Esophagus (tissue), 2 donors: ENCODE data around the gene SHC4. TPM values are rescaled to one million over a fixed set of nuclear protein-coding genes. Genes with fewer than 3 reads are reported as not detected.

ENCODE experiments used
- H3K27ac ChIP-seq, 2 donors: one replicate each; pipeline ENCODE4 v1.5.1; 2013; ENCODE audit warnings: low read depth in 2 of 2, mild to moderate bottlenecking in 2 of 2, inconsistent platforms in 1 of 2, low read length in 1 of 2, moderate library complexity in 1 of 2
- H3K27me3 ChIP-seq, 2 donors: one replicate each; pipeline ENCODE4 v1.6.1; 2013; ENCODE audit warnings: low read length in 2 of 2, control low read depth in 1 of 2, mild to moderate bottlenecking in 1 of 2; ENCODE audit not compliant: insufficient read depth in 2 of 2, control insufficient read depth in 1 of 2
- H3K36me3 ChIP-seq, 2 donors: one replicate each; pipeline ENCODE4 v1.6.1; 2013; ENCODE audit warnings: low read length in 1 of 2; ENCODE audit not compliant: control insufficient read depth in 2 of 2, insufficient read depth in 2 of 2
- H3K4me1 ChIP-seq, 2 donors: one replicate each; pipeline ENCODE4 v1.6.1; 2013; ENCODE audit warnings: low read length in 1 of 2; ENCODE audit not compliant: control insufficient read depth in 2 of 2, insufficient read depth in 2 of 2
- H3K4me3 ChIP-seq, 2 donors: one replicate each; pipeline ENCODE4 v1.5.1; 2013; ENCODE audit warnings: low read length in 2 of 2, mild to moderate bottlenecking in 2 of 2, low read depth in 1 of 2, moderate library complexity in 1 of 2
- H3K9me3 ChIP-seq, 2 donors: one replicate each; pipeline ENCODE4 v1.6.1; 2013; ENCODE audit warnings: mild to moderate bottlenecking in 2 of 2, low read depth in 1 of 2, low read length in 1 of 2, moderate library complexity in 1 of 2; ENCODE audit not compliant: control insufficient read depth in 2 of 2, insufficient read depth in 1 of 2
- WGBS, 2 donors: extraction: QIAGEN DNeasy Blood & Tissue Kit; methylation state at CpG; one replicate each; pipeline ENCODE4 v1.1.7; 2013; 5-methylcytosine and 5-hydroxymethylcytosine counted together
- polyA plus RNA-seq, 2 donors: library from polyadenylated mRNA; stranded (reverse); fragments of 200-250 nt; gene quantifications; one replicate each; pipeline ENCODE4 v1.2.3, GENCODE V29; 2013
- donor health status: healthy with polysubstance abuse.
- donor health status: Bipolar disorder and iron deficiency.

The SHC4 gene
- polyA plus RNA-seq, 2 donors, result 0.08 to 0.12 TPM

- H3K4me3 ChIP-seq, result no peak overlapping the region
- no peaks in the 10 kb centered on the region for H3K27me3 ChIP-seq
- H3K9me3 ChIP-seq, result no peaks in the 10 kb centered on the region
- 78 to 80% methylated on average over 3 of the region's 3 CpGs for WGBS, 2 donors
- H3K4me1 ChIP-seq, result no peaks in the 10 kb centered on the region
- no peaks in the 10 kb centered on the region for H3K36me3 ChIP-seq
- no peak overlapping the region for H3K27ac ChIP-seq
Measured at GRCh38 chr15:48876057-48876456, 87.7 kb downstream of the SHC4 start.

- H3K4me3 ChIP-seq, result no peak overlapping the region
- no peaks in the 10 kb centered on the region for H3K9me3 ChIP-seq
- H3K4me1 ChIP-seq, result no peaks in the 10 kb centered on the region
- no peaks in the 10 kb centered on the region for H3K36me3 ChIP-seq
- H3K27me3 ChIP-seq, result no peaks in the 10 kb centered on the region
- WGBS, 2 donors, result 68 to 72% methylated on average over 2 of the region's 2 CpGs
- H3K27ac ChIP-seq, result no peak overlapping the region
Measured at GRCh38 chr15:48875241-48875960, 88.3 kb downstream of the SHC4 start.

GRCh38 chr15:48872632-48873031 is 91.1 kb downstream of the SHC4 start:
- H3K36me3 ChIP-seq, result no peaks in the 10 kb centered on the region
- no peaks in the 10 kb centered on the region for H3K4me1 ChIP-seq
- H3K27me3 ChIP-seq, result no peaks in the 10 kb centered on the region
- no peak overlapping the region for H3K27ac ChIP-seq
- WGBS, 2 donors, result 79% methylated on average over 2 of the region's 2 CpGs
- no peak overlapping the region for H3K4me3 ChIP-seq
- H3K9me3 ChIP-seq, result no peaks in the 10 kb centered on the region

- H3K27me3 ChIP-seq, result no peaks in the 10 kb centered on the region
- no peaks in the 10 kb centered on the region for H3K36me3 ChIP-seq
- no peaks in the 10 kb centered on the region for H3K4me1 ChIP-seq
- no peaks in the 10 kb centered on the region for H3K9me3 ChIP-seq
- H3K27ac ChIP-seq, result no peak overlapping the region
- H3K4me3 ChIP-seq, result no peak overlapping the region
Measured at GRCh38 chr15:48871542-48871941, 92.2 kb downstream of the SHC4 start.

GRCh38 chr15:48869966-48870365 is 93.8 kb downstream of the SHC4 start:
- no peaks in the 10 kb centered on the region for H3K27me3 ChIP-seq
- no peaks in the 10 kb centered on the region for H3K36me3 ChIP-seq
- 93 to 94% methylated on average over 1 of the region's 1 CpG for WGBS, 2 donors
- no peaks in the 10 kb centered on the region for H3K9me3 ChIP-seq
- no peak overlapping the region for H3K4me3 ChIP-seq
- H3K4me1 ChIP-seq, result no peaks in the 10 kb centered on the region
- no peak overlapping the region for H3K27ac ChIP-seq

GRCh38 chr15:48868536-48868935 is 95.2 kb downstream of the SHC4 start:
- WGBS, 2 donors, result 36 to 40% methylated on average over 2 of the region's 2 CpGs
- Histone ChIP-seq H3K4me1 (no peaks in the 10 kb centered on the region), H3K9me3 (no peaks in the 10 kb centered on the region), H3K36me3 (no peaks in the 10 kb centered on the region), H3K4me3 (no peak overlapping the region), H3K27me3 (no peaks in the 10 kb centered on the region), H3K27ac (no peak overlapping the region)

GRCh38 chr15:48868023-48868422 is 95.7 kb downstream of the SHC4 start:
- H3K36me3 ChIP-seq, result no peaks in the 10 kb centered on the region
- H3K4me1 ChIP-seq, result no peaks in the 10 kb centered on the region
- no peak overlapping the region for H3K4me3 ChIP-seq
- H3K27ac ChIP-seq, result no peak overlapping the region
- no peaks in the 10 kb centered on the region for H3K9me3 ChIP-seq
- H3K27me3 ChIP-seq, result no peaks in the 10 kb centered on the region

GRCh38 chr15:48866141-48866563 is 97.6 kb downstream of the SHC4 start:
- WGBS, 2 donors, result 38 to 64% methylated on average over 2 of the region's 2 CpGs
- no peaks in the 10 kb centered on the region for H3K9me3 ChIP-seq
- H3K4me3 ChIP-seq, result no peak overlapping the region
- H3K27ac ChIP-seq, result no peak overlapping the region
- H3K4me1 ChIP-seq, result no peaks in the 10 kb centered on the region
- H3K27me3 ChIP-seq, result no peaks in the 10 kb centered on the region
- H3K36me3 ChIP-seq, result no peaks in the 10 kb centered on the region

- Histone ChIP-seq H3K4me1 (no peaks in the 10 kb centered on the region), H3K4me3 (no peak overlapping the region), H3K27me3 (no peaks in the 10 kb centered on the region), H3K27ac (no peak overlapping the region), H3K9me3 (no peaks in the 10 kb centered on the region), H3K36me3 (no peaks in the 10 kb centered on the region)
- WGBS, 2 donors, result 58 to 71% methylated on average over 3 of the region's 3 CpGs
Measured at GRCh38 chr15:48865370-48866079, 98.2 kb downstream of the SHC4 start.

- Histone ChIP-seq H3K4me1 (no peaks in the 10 kb centered on the region), H3K4me3 (no peak overlapping the region), H3K27ac (no peak overlapping the region), H3K36me3 (no peaks in the 10 kb centered on the region), H3K9me3 (no peaks in the 10 kb centered on the region), H3K27me3 (no peaks in the 10 kb centered on the region)
- 82 to 90% methylated on average over 1 of the region's 1 CpG for WGBS, 2 donors
Measured at GRCh38 chr15:48862705-48863104, 101.0 kb downstream of the SHC4 start.
